K562 treated with DMSO at 1 percent for 48 hours (cell line): ENCODE results near the gene GPR107. TPM values are rescaled to one million over a fixed set of nuclear protein-coding genes. Genes with fewer than 3 reads are reported as not detected.

Experiments
- total RNA-seq: library from RNA; unstranded; fragments of 300-600 nt; gene quantifications from 2 replicates; pipeline ENCODE4 v1.2.3, GENCODE V29; 2022; ENCODE audit warnings: low replicate concordance; ENCODE audit errors: extremely low read depth

GPR107 gene
- total RNA-seq, result not detected in 2 replicates

GRCh38 chr9:130053504-130054324, at the start of gene GPR107:
Gene GPR107 (plus strand): TSS chr9:130053906. CDS start chr9:130053933, 27 bp downstream.

DNA sequence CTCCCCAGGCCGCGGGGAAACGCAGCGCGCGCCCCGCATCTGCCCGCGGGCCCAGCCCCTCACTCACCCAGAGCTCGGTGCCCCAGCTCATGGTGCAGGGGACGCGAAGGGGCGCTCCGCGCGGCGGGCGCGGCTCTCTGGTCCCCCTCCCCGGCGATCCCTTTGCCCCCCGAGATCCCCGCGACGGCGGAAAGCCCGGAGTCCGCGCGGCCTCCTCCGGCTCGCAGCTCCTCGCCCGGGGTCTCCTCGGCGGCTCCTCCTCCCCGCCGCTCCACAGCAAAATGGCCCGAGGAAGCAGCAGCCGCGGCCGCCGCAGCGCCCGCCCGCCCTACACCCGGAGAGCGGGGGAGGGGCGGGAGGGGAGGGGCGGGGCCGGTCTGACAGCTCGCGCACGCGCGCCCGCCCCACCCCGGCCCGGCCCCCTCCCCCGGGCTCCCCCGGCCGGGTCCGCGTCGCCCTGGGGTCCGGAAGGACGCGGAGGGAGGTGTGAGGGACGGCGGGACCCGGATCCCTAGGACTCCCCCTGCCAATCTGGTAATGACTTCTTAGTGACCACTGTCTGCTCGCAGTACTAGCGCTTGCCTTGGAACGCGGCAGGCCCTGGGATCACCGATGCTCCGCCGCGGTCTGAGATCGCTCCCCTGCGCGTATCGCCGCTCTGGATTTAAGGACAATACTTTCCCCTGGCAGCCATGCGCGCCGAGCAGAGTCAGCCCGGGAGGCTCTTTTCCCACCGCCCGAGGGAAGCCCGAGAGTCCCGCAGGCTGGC, 10.6 kb upstream of the GPR107 start, which contains the start of gene FNBP1:
Gene FNBP1, minus strand, starts transcription at position 305 of the 769 bp plus-strand sequence. Its CDS starts 214 bp downstream, at position 91.

GRCh38 chr9:130172161-130172857, 118.6 kb downstream of the GPR107 start, which contains the start of gene NCS1:
Gene NCS1 (plus strand): TSS chr9:130172404. CDS start chr9:130172664, 260 bp downstream.

Other genes starting within 250 kb of the GPR107 start
- not detected in 2 replicates for gene TOR1A, start 229.8 kb upstream of the GPR107 start, total RNA-seq
- not detected in 2 replicates for gene C9orf78, start 218.6 kb upstream of the GPR107 start, total RNA-seq
- 112 TPM in 1 of 2 replicates, not detected in the other for gene USP20, start 218.4 kb upstream of the GPR107 start, total RNA-seq
- gene FNBP1, start 10.7 kb upstream of the GPR107 start, total RNA-seq, result not detected in 2 replicates
- gene NCS1, start 118.5 kb downstream of the GPR107 start, total RNA-seq, result not detected in 2 replicates
- gene HMCN2, start 211.9 kb downstream of the GPR107 start, total RNA-seq, result not detected in 2 replicates